Measurements from ENCODE around the gene VCL.
"Not testable (repeated sequence)": the region's sequence is repeated elsewhere in the genome, so short reads cannot be mapped to it uniquely, and the experiment has no call there.

VCL gene

GRCh38 chr10:74000892-74001669 lies 3.2 kb downstream of the VCL start:
- in situ Hi-C loops (cut with HindIII; ENCODE audit: low sequenced_read_pairs): no loop called here

- in situ Hi-C loops (cut with HindIII; ENCODE audit: low sequenced_read_pairs): no loop called here
Observed at GRCh38 chr10:74006269-74006668, 8.4 kb downstream of the VCL start.

GRCh38 chr10:74008212-74008731 lies 10.4 kb downstream of the VCL start:
- in situ Hi-C loops (cut with HindIII; ENCODE audit: low sequenced_read_pairs): no loop called here

DNA sequence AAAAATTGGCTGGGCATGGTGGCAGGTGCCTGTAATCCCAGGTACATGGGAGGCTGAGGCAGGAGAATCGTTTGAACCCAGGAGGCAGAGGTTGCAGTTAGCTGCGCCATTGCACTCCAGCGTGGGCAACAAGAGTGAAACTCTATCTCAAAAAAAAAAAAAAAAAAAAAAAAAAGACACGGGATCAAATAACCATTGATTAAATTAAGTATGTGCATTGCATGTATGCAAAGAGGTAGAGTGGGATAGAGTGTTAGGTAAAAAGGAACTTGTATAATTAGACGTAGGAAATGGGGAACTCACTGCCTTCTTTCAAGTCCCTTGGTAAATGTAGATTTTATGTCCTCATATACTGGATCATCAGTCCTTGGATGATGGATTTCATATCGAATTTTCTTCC lies 13.1 kb downstream of the VCL start:
- in situ Hi-C loops (cut with HindIII; ENCODE audit: low sequenced_read_pairs): loop anchor here (5.0 to 10.0 kb wide), 2 partner anchors 44 to 64 kb away; no protein-coding TSS in a partner anchor

DNA sequence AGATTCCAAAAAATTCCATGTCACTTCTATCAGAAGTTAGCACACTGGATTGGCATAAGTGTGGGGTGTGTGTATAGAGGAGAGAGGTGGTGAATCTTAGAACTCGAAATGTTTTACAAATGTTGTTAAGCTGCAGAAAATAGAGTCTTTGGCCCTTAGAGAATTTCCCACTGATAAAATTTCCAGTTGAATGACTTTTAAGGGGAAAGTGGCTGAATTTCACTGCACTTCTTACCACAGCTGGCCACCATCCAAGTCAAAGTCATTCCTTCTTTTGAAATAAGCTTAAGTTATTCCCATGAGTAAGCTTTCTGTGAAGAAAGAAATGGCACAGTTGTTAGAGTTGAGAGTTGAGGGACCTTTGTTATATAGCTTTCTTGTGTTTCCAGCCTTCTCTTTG lies 13.9 kb downstream of the VCL start:
- in situ Hi-C loops (cut with HindIII; ENCODE audit: low sequenced_read_pairs): loop anchor here (5.0 to 10.0 kb wide), 2 partner anchors 44 to 63 kb away; no protein-coding TSS in a partner anchor

- in situ Hi-C loops (cut with HindIII; ENCODE audit: low sequenced_read_pairs): loop anchor here (5.0 to 10.0 kb wide), 2 partner anchors 45 to 62 kb away; no protein-coding TSS in a partner anchor
Observed at GRCh38 chr10:74012480-74012879, 14.6 kb downstream of the VCL start.

- in situ Hi-C loops (cut with HindIII; ENCODE audit: low sequenced_read_pairs): loop anchor here (5.0 to 10.0 kb wide), 2 partner anchors 46 to 62 kb away; no protein-coding TSS in a partner anchor
Observed at GRCh38 chr10:74013004-74013403, 15.1 kb downstream of the VCL start.

GRCh38 chr10:74014574-74014973 lies 16.7 kb downstream of the VCL start:
- in situ Hi-C loops (cut with HindIII; ENCODE audit: low sequenced_read_pairs): loop anchor here (5.0 to 10.0 kb wide), 2 partner anchors 47 to 60 kb away; no protein-coding TSS in a partner anchor

- in situ Hi-C loops (cut with HindIII; ENCODE audit: low sequenced_read_pairs): loop anchor here (10.0 kb wide), 1 partner anchor 57 kb away; no protein-coding TSS in a partner anchor
Observed at GRCh38 chr10:74018241-74018640, 20.3 kb downstream of the VCL start.

DNA sequence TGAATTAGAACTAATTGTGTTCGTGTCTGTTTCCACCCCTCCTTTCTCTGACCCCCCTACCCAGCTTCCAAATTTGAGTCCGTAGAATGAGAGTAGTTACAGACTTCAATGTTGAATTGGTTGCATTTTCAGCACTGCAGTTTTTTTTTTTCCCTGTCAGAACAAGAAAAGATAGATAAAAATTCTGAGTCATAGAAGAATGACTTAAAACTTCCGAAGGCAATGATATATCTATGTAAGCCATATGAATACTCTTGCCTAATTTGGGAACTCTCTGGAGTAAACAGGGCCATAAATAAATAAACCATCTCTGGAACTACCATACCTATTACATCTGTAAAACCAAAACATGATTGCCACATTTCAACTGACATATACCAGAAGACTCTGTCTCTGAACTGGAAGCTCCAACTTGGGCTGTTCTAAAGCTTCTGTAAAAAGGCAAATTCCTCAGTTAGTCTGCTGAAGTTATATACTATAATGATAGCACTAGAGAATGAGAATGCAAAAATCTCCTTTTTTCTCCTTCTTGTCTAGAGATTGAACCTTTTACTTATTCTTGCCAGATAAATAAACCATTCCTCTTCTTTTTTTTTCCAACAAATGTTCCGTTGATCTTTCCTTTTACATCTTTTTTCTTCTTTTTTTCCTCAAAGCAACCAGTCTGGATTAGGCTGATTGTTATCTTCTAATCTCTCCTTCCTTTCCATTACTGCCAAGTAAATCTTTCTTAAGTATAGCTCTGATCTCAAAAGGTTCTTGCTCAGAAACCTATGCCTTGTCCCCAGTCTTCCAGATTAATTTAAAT lies 23.5 kb downstream of the VCL start:
- in situ Hi-C loops (cut with HindIII; ENCODE audit: low sequenced_read_pairs): no loop called here

DNA sequence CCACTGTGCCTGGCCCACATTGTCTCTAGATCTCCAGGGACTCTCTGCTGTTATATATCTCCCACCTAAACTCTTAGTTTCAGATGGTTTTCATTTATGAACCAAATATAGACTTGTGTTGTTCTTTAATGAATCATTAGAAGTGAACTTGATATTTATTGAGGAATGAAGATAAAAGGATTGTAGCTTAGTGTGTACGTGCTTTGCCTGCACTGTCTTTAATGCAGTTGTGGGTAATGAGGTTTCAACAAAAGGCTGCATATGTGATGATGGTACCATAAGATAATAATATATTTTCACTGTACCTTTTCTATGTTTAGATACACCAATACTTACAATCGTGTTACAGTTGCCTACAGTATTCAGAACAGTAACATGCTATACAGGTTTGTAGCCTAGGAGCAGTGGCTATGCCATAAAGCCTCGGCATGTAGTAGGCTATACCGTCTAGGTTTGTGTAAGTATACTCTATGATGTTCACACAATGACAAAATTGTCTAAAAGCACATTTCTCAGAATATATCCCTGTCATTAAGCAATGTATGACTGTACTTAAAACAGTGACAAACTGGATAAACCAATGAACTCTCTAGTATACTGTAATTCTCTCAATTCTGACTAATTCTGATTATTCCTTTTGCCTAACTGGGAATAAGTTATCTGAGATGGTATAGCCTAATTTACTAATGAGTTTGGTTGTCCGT lies 25.2 kb downstream of the VCL start:
- in situ Hi-C loops (cut with HindIII; ENCODE audit: low sequenced_read_pairs): no loop called here

DNA sequence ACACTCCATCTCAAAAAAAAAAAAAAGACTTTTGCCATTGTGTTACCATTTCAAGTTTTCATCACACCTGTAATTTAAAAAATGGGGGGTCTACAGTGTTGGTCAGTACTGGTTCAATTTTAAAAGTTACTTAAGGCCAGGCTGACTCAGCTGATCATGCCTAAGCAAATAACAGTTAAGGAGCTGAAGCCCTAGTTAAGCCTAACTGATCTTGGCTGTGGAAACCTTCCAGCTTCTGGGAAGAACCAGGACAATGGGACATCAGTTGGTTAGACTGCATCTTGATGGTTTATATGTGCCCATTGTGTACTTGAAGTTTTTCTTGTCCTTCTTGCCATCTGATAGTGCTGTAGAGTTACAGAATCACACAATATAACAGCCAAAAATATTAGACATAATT lies 26.7 kb downstream of the VCL start:
- in situ Hi-C loops (cut with HindIII; ENCODE audit: low sequenced_read_pairs): no loop called here

- in situ Hi-C loops (cut with HindIII; ENCODE audit: low sequenced_read_pairs): no loop called here
Observed at GRCh38 chr10:74025380-74025978, 27.6 kb downstream of the VCL start.

DNA sequence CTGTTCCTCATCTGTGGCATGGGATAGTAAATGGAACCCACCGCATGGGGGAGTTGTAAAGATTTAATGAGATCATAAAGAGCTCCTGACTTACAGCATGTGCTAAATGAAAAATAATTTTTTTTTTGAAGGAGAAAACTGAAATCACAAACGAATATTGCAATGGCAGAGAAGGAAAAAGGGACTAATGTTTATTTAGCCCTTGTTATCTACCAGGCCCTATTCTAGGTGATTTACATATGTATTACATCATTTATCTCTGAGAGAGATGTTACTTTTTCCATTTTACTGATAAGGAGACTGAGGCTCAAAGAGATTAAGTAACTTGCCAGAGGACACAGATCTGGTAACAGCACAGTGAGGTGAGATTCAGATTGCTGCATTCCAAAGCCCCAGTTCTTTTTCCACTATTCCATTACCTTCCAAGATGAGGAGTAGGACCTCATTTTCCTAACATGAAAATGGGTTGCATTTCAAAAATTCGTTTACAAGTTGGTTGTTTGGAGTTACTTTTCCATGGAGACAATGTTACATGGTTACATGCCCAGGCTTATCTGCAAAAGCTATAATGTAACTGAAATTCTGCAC lies 28.6 kb downstream of the VCL start:
- in situ Hi-C loops (cut with HindIII; ENCODE audit: low sequenced_read_pairs): no loop called here

GRCh38 chr10:74027702-74028101 lies 29.8 kb downstream of the VCL start:
- in situ Hi-C loops (cut with HindIII; ENCODE audit: low sequenced_read_pairs): no loop called here

DNA sequence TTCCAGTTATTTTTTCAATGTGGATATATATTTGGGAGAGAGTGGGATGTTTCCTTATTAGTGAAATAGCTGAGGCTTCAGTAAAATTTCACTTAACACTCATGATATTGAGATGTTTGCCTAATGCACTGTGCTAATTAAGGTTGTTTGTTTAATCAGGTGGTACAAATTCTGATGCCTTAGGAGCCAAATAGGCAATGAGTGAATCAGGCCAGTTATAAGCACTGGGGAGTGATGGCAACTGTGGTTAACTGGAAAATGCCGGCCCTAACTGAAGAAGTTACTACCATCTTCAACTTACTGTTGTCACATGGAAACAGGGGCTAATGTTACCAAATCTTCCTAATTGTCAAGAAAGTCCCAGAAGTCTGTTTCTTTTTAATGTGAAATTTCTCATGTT lies 32.0 kb downstream of the VCL start:
- in situ Hi-C loops (cut with HindIII; ENCODE audit: low sequenced_read_pairs): no loop called here

DNA sequence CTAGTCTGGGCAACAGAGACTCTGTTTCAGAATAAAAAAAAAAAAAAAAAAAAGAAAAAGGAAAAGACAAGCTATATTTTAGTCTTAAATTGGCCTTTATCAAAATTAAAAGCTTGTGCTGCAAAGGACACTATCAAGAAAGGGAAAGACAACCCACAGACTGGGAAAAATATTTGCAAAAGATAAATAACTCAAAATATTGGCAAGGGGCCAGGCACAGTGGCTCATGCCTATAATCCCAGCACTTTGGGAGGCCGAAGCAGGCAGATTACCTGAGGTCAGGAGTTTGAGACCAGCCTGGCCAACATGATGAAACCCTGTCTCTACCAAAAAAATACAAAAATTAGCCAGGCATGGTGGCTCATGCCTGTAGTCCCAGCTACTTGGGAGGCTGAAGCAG lies 34.3 kb downstream of the VCL start:
- in situ Hi-C loops (cut with HindIII; ENCODE audit: low sequenced_read_pairs): not testable (repeated sequence)

DNA sequence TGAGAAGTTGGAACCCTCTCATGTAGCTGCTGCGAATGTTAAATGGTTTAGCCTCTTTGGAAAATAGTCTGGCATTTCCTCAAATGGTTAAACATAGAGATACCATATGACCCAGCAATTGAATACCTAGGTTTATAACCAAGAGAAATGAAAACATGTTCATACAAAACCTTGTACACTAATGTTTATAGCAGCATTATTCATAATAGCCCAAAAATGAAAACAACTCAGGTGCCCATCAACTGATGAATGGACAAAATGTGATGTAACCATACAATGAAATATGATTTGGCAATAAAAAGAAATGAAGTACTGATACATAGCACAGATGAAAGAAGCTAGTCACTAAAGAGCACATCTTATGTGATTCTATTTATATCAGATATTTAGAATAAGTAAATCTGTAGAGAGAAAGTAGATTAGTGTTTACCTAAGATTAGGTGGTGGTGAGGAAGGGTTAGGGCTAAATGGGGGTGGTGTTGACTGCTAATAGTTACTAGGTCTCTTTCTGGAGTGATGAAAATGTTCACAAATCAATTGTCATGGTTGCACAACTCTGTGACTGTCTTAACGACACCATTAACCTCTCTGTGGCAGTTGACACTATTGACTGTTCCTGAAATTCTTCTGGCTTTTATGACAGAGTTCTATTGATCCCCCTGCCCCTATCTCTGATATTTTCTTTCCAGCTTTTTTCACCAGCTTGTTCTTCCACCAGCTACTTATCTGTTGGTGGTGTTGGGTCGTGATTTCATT lies 35.2 kb downstream of the VCL start:
- in situ Hi-C loops (cut with HindIII; ENCODE audit: low sequenced_read_pairs): no loop called here

GRCh38 chr10:74033702-74034101 lies 35.8 kb downstream of the VCL start:
- in situ Hi-C loops (cut with HindIII; ENCODE audit: low sequenced_read_pairs): no loop called here

Data from endothelial cell of hepatic sinusoid (primary cell).